ENCODE data around the gene IL1RL1.
A peak's percentile ranks its signal among the peaks of the same experiment; 100 is the strongest.
"Not testable (repeated sequence)": the region's sequence is repeated elsewhere in the genome, so short reads cannot be mapped to it uniquely, and the experiment has no call there.

Gene IL1RL1

GRCh38 chr2:102294802-102295489, 16.4 kb upstream of the IL1RL1 start:
- no peak for DNase-seq

GRCh38 chr2:102295566-102295965, 15.8 kb upstream of the IL1RL1 start:
- DNase-seq = no peak

DNA sequence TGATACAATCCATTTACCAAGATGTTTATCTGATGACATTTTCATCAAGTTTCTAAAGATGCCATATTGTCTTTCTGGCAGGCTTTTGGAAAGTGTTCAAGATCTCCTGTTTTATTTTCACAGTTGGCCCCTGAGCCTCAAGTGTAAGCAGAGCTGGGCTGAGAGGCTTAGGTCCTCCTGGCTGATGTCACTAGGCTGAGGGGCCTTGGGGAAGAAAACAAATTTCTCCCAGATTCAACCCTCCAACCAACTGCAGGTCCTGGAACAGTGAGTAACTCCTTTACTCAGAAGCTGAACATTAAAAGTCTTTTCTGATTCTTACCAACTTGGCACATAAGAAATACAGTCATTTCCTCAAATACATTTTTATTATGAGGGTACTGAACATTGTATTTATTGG, 14.9 kb upstream of the IL1RL1 start:
- DNase-seq = no peak

DNA sequence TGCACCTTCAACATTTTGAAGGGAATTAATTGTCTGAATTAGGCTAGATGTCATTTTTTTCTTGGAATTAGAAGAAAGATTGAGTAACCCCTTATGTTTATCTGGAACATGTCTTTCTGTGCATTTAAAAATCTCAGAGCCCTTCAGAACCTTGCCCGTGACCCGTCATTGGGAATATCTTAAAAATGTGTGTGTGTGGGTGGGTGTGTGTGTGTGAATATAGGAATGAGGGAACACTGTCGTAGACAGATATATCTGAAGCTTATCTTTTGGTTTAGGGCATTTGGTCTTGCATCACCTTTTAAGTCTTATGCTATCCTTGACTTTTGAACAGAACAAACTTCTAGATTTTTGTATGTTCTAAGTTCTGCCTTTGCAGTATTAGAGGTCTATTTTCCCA, 13.5 kb upstream of the IL1RL1 start:
- no peak for DNase-seq

GRCh38 chr2:102301867-102302362, 9.4 kb upstream of the IL1RL1 start:
- DNase-seq = peak; percentile 82

GRCh38 chr2:102302458-102302857, 8.9 kb upstream of the IL1RL1 start:
- no peak for DNase-seq

DNA sequence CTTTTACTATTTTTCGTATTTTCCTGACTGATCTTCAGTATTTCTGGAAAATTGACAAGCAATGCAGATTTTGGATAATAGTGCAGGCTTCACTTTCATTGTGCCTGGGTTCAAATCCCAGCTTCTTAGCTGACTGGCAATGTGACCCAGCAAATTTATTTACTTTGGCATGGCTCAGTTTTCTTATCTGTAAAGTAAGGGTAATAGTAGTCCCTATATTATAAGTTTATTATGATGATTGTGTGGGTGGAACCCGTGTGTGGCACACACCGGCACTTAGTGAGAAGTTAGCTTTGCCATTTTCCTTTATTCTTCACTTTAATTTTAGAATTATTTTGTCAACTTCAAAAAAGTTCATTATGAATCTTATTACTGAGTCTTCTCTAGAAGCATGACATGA, 7.8 kb upstream of the IL1RL1 start:
- DNase-seq = no peak

DNA sequence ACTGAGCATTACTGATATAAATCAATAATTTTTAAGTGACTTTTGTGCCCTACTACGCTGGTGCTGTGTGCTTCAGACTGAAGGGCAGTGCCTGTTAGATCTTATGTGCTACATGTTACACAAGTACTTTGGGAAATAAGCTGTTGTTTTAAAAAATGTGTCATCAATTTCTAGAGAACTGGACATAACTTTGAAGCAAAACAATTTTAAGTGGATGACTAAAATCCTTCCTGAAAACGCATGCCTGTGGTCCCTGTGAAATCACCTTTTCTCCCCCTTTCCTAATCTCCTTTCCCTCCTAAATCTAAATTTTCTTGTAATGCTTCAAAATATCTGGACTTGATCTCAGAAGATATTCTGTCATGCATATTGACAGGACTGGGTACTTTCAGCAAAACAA, 7.1 kb upstream of the IL1RL1 start:
- DNase-seq = peak; percentile 31

DNA sequence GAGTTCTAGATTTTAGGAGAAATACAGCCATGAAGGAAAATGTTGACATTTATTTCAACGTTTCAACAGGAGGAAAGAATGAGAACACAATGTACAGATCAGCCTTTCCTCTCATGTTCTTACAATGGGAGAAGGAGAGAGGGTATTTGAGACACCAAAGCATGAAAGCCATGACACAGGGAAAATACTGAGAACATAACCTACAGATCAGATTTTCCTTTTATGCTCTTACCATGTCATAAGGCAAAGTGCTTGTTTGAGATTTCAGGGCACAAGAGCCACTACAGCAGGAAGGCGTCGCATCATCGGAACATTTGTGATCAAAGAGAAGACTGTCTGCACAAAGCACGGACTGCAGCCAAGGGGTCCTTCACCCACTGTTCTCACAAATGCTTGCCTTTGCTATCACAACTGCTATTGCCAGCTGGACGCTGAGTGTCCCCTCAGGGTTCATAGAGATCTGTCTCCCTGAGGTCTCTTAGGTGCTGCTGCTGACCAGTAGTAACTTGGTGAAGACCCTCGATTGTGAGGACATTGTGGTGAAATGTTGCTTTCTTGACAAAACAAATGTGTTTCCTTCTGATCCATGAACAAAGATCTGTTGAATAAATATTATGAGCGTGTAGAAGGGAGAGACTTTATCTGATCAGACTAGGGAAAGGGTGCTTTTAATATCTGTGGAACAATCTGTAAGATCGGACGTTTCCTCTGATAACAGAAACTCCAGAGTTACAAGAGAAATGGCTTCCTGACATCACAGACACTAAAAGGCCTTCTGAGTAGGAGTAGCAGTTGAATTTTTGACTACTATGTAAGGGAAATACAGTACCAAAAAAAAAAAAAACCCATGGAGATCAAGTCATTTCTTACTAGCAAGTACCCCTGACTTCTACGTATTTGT, 6.4 kb upstream of the IL1RL1 start:
- peak; percentile 48 for DNase-seq

DNA sequence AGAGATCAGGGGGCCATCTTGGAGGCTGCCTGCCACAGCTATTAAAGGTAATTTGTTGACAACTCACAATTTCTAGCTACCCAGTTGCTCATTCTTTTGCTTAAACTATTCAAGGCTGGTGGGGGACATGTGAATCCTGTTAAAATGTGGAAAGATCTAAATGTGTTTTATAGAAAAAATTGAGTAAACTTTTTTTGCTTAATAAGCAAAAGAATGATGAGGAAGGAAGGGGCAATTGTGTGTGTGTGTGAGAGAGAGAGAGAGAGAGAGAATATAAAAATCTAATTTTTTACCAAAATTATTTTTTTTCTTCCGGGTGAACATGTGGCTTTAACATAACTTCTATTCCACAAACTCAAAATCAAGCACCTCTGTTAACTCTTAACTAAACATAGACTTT, 5.2 kb upstream of the IL1RL1 start:
- DNase-seq = no peak

DNA sequence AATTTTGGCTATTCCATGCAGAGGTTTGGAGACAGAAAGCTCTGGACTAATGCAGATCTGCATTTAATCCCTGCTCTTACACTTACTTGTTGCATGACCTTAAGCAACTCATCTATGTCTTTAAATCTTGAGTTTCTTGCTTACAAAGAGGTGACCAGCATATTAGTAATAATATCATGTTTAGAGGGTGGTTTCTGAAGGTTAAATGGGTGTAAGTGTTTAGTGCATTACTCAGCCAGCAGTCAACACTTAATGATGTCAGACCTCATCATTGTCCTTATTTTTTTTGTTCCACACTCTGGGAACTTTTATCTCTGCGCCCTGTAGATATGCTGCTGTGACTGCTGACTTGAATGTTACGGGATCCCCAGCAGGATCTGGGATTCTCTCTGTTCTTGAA, 1.7 kb downstream of the IL1RL1 start:
- no peak for DNase-seq

DNA sequence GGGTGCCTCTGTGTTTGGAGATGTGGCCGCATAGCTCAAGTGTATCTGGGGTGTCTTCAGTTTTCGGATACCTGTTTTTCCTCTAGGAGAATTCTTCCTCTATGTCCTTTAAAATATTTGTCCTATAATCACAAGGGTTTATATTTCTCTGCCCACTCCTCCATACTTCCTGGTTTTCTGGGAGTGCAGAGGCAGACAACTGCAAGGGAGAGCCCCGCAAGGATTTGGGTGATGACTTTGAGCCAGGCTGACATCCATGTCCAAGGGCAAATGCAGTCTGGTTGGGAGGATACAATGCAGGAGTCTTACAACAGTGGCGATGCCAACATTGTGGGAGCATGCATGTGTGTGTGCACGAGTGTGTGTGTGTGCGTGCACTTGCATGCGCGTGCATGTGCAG, 2.1 kb downstream of the IL1RL1 start:
- DNase-seq = no peak

- no peak for DNase-seq
These were observed 2.6 kb downstream of the IL1RL1 start for GRCh38 chr2:102313950-102314349.

- DNase-seq = no peak
These were observed 4.6 kb downstream of the IL1RL1 start for GRCh38 chr2:102315921-102316320.

- no peak for DNase-seq
These were observed 6.4 kb downstream of the IL1RL1 start for GRCh38 chr2:102317715-102318114.

DNA sequence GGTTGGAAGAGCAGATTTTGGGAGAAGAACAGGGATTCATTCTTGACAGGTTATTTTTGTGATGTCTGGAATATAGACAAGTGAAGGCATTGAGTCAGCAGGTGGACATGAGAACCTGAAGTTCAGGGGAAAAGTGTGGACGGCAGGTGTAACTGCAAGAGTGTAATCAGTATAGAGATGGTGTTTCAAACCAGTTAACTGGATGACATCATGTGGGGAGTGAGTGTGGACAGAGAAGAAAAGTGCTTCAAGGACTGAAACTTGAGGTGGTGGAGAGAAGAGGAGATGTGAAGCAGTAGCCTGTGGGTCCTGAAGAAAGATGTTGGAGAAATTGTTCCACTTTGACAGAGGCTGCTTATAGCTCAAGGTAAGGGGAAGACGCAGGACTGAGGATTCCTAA, 7.1 kb downstream of the IL1RL1 start:
- no peak for DNase-seq

DNA sequence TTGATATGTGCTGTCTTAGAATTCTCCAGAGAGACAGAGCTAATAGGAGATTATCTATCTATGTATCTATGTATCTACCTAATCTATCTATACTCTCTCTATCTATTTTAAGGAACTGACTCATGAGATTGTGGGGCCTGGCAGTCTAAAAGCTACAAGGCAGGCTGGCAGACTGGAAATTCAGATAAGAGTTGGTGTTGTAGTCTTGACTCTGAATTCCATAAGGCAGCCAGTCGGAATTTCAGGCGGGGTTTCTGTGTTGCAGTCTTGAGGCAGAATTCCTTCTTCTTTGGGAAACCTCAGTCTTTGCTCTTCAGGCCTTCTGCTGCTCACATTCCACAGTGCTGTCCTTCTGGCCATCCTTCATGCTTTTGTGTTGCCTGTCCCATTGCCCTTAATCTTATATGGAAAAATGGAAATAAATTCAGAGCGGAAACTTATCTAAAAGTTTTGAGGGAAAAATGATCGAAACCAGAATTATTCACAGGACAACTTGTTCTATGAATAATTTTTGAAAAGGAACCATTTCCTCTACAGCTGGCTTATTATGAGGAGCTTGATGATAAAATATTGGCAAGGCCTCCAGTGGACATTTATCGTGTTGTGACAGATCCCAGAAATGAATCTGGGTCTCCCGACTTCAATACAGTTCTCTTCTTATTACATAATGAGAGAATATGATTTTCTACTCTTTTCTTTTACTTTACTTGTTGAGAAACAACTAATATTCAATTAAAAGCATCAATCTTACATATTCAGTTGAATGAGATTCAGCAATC, 10.8 kb downstream of the IL1RL1 start:
- DNase-seq = no peak

GRCh38 chr2:102324914-102325313, 13.6 kb downstream of the IL1RL1 start:
- not testable (repeated sequence) for DNase-seq

GRCh38 chr2:102331311-102331980, 20.1 kb downstream of the IL1RL1 start:
- DNase-seq = no peak

GRCh38 chr2:102334486-102334885, 23.1 kb downstream of the IL1RL1 start:
- no peak for DNase-seq

- no peak for DNase-seq
These were observed 24.6 kb downstream of the IL1RL1 start for GRCh38 chr2:102335871-102336366.

DNA sequence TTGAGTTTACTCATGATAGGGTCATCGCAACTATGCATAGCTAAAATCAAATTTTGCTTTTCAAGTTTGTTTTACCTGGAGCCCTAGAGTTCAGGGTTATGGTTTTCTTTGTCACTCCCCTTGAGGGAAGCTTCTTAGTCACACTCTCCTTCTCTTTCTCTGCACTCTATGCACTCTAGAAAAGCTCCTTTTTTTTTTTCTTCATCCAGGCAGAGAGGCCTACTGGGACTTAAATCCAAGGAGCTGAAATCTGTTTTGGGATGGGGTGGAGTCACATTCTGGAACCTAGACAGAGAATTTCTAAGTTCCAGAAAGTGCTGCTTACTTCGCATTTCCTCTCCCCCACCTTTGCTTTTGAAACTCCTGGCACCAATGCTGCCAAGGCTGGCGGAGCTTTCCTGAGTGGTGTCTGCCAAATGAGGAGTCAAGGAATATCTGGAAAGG, 25.2 kb downstream of the IL1RL1 start:
- no peak for DNase-seq

DNA sequence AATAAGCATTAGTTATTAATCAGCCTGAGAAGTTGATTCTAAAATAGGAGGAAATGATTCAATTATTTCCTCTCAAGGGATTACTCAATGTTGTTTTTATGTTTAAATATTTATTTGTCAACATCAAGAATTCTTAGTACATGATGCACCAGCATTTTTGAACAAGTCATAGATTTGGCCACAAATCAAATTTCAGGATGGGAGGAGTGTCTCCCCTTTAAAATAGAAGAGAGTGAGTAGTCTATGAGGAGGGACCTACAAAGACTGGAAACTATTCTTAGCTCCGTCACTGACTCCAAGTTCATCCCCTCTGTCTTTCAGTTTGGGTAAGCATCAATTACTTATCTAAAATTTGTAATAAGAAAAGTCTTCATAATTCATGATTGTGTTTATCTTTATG, 25.6 kb downstream of the IL1RL1 start:
- no peak for DNase-seq

Measured in activated CD4-positive, alpha-beta T cell treated with anti-CD3 and anti-CD28 coated beads, Interleukin-2, Interleukin-6, amounts not matched to agents 100 ng/mL and 50 ng/mL, durations not matched to agents 16 hours and 8 hours (primary cell).